Ovary (tissue), 9 donors: ENCODE data around the gene SLC37A2. TPM values are rescaled to one million over a fixed set of nuclear protein-coding genes. Genes with fewer than 3 reads are reported as not detected.

ENCODE experiments used
- DNase-seq, 5 donors: peaks; one replicate each; pipeline ENCODE4 v3.0.0-alpha.2; 2019 to 2020
- H3K27ac ChIP-seq, 2 donors: fragments of 200-600 bp; one replicate each; pipeline versions ENCODE4 v1.5.1 to v1.8.0; 2019 to 2022
- H3K27me3 ChIP-seq: fragments of 200-600 bp; one replicate; pipeline ENCODE4 v1.8.0; 2022
- H3K36me3 ChIP-seq: fragments of 200-600 bp; sonication (generic); one replicate; pipeline ENCODE4 v1.5.1; 2019
- H3K4me1 ChIP-seq: one replicate; pipeline ENCODE4 v1.8.1; 2013; ENCODE audit warnings: mild to moderate bottlenecking, moderate library complexity; ENCODE audit not compliant: insufficient read depth
- H3K4me3 ChIP-seq: fragments of 200-600 bp; sonication (generic); one replicate; pipeline ENCODE4 v1.5.1; 2017
- H3K9me3 ChIP-seq, 2 donors: fragments of 200-600 bp in 1 of 2; sonication (generic) in 1 of 2; one replicate each; pipeline versions ENCODE4 v1.5.1 to v1.8.1; 2013 to 2019; ENCODE audit warnings: mild to moderate bottlenecking in 1 of 2, moderate library complexity in 1 of 2
- CTCF ChIP-seq, 3 donors: fragments of 450-650 bp in 2 of 3; fragments of 200-600 bp in 1 of 3; IDR thresholded peaks; one replicate each; pipeline versions ENCODE4 v1.5.1 to v1.8.0; 2016 to 2022; ENCODE audit warnings: antibody characterized with exemption in 3 of 3, mild to moderate bottlenecking in 1 of 3
- EP300 ChIP-seq: sonication (generic); formaldehyde crosslinking; IDR thresholded peaks from one replicate; pipeline ENCODE4 v1.6.1; 2017; ENCODE audit warnings: antibody characterized with exemption
- POLR2A ChIP-seq: fragments of 450-650 bp; IDR thresholded peaks from one replicate; pipeline ENCODE4 v1.6.1; 2017; ENCODE audit warnings: antibody characterized with exemption, mild to moderate bottlenecking, moderate library complexity
- WGBS, 3 donors: extraction: QIAGEN DNeasy Blood & Tissue Kit in 1 of 3; methylation state at CpG; one replicate each; pipeline versions ENCODE4 v1.1.5 to v1.1.7; 2013 to 2017; 5-methylcytosine and 5-hydroxymethylcytosine counted together
- intact Hi-C, 4 donors: fragments of 100-400 bp; cut with DNase I; formaldehyde crosslinking; loops; one replicate each; pipeline versions ENCODE4 v1.11.0 to v1.15.1; 2022 to 2023
- polyA plus RNA-seq, 2 donors: library from polyadenylated mRNA; stranded (reverse); fragments of 200-250 nt in 1 of 2; fragments of 350-450 nt in 1 of 2; fragmentation: Illumina TruSeq in 1 of 2; extraction: RNeasy Lipid Tissue Mini Kit (QIAGEN cat#74804) in 1 of 2; gene quantifications; one replicate each; pipeline ENCODE4 v1.2.3, GENCODE V29; 2013 to 2014
- total RNA-seq, 7 donors: library from RNA; depleted of rRNA in 2 of 7; stranded (reverse); fragments of >200 nt in 2 of 7; fragmentation: NEBNext Ultra II Directional in 3 of 7; extraction: Animal tissue kit (Norgen Biotek cat#: 25700) in 3 of 7; gene quantifications; one replicate each; pipeline versions ENCODE4 v1.1.0 to v1.2.4, GENCODE V29; 2016 to 2023
- donor health status: DM: no; HTN: no; CAD: no; lungs with moderate emphysema.
- donor health status: DM: no; HTN: no; CAD: no.
- donor health status: Bipolar disorder and iron deficiency.
- donor health status: DM: yes; HTN: yes; CAD: no.
- donor health status: DM: no; HTN: no; CAD: no.
- donor health status: DM: yes; HTN: yes; CAD: no.

Gene SLC37A2
- total and polyA plus RNA-seq, 9 donors = 0.93 to 7.9 (median 2.2) TPM

DNA sequence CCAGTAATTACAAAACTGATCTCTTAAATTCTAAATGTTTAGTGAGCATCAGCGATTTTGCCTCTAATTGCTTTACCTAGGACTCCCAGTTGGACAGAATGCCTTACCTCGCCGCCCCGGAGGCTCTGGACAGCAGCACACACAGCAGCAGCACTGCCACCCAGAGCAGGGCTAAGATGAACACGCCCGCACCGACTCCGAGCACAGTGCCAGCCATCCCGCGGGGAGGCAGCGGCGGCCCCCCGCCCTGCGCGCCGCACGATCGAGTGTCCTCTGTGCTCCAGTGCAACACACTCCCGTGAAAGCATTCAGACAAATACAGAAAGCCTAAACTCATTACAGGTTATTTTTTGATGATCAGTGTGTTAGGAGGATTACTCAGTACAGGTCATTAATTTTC is 38.9 kb downstream of the SLC37A2 start:
- no peak for DNase-seq
- Histone ChIP-seq H3K4me3 (no peak overlapping the region), H3K27me3 (no peaks in the 10 kb centered on the region), H3K4me1 (no peaks in the 10 kb centered on the region), H3K27ac (no peak overlapping the region), H3K9me3 (no peaks in the 10 kb centered on the region), H3K36me3 (no peaks in the 10 kb centered on the region)
- intact Hi-C loops = no loop called here
- 93 to 96% (median 95%) methylated on average over 19 of the region's 19 CpGs for WGBS, 3 donors
- TF ChIP-seq POLR2A (no peak), CTCF (IDR thresholded peaks at IDR 0.05) (no peak), EP300 (no peak)

- Histone ChIP-seq H3K27me3 (no peaks in the 10 kb centered on the region), H3K36me3 (no peaks in the 10 kb centered on the region), H3K4me3 (no peak overlapping the region), H3K9me3 (no peaks in the 10 kb centered on the region), H3K27ac (no peak overlapping the region), H3K4me1 (no peaks in the 10 kb centered on the region)
- DNase-seq = no peak
- intact Hi-C loops = no loop called here
- TF ChIP-seq CTCF (IDR thresholded peaks at IDR 0.05) = no peak
- TF ChIP-seq POLR2A = no peak
- TF ChIP-seq EP300 = no peak
- 95 to 96% (median 95%) methylated on average over 7 of the region's 7 CpGs for WGBS, 3 donors
These were observed 39.4 kb downstream of the SLC37A2 start for GRCh38 chr11:125102510-125102909.

GRCh38 chr11:125105926-125106325 is 42.8 kb downstream of the SLC37A2 start:
- no peak for DNase-seq
- H3K4me1 ChIP-seq = peaks cover 2% of the 10 kb centered on the region
- H3K27me3 ChIP-seq = no peaks in the 10 kb centered on the region
- no peaks in the 10 kb centered on the region for H3K36me3 ChIP-seq
- no peak for TF ChIP-seq POLR2A
- TF ChIP-seq EP300 = no peak
- TF ChIP-seq CTCF (IDR thresholded peaks at IDR 0.05) = no peak
- H3K27ac ChIP-seq = no peak overlapping the region
- H3K4me3 ChIP-seq = no peak overlapping the region
- intact Hi-C loops = no loop called here
- H3K9me3 ChIP-seq = no peaks in the 10 kb centered on the region
- WGBS, 3 donors = 0 to 94% (median 85%) methylated on average over 1 of the region's 1 CpG

- 48 to 54% (median 50%) methylated on average over 3 of the region's 3 CpGs for WGBS, 3 donors
These were observed 45.4 kb downstream of the SLC37A2 start for GRCh38 chr11:125108469-125108868.

More at GRCh38 chr11:125108469-125108868, 45.4 kb downstream of the SLC37A2 start:
- intact Hi-C loops = no loop called here
- no peak for DNase-seq
- H3K36me3 ChIP-seq = no peaks in the 10 kb centered on the region
- TF ChIP-seq CTCF (IDR thresholded peaks at IDR 0.05) (no peak), POLR2A (no peak), EP300 (no peak)
- H3K4me1 ChIP-seq = peaks cover 5% of the 10 kb centered on the region
- H3K9me3 ChIP-seq = no peaks in the 10 kb centered on the region
- no peak overlapping the region for H3K4me3 ChIP-seq
- no peaks in the 10 kb centered on the region for H3K27me3 ChIP-seq
- H3K27ac ChIP-seq = no peak overlapping the region
